Body of pancreas (tissue), 4 donors: ENCODE results near the gene DIAPH3. TPM values are rescaled to one million over a fixed set of nuclear protein-coding genes. Genes with fewer than 3 reads are reported as not detected.
"Not testable (repeated sequence)": the region's sequence is repeated elsewhere in the genome, so short reads cannot be mapped to it uniquely, and the experiment has no call there.

Experiments used
- ATAC-seq: fragments of 150-250 bp; one replicate; pipeline ENCODE4 v1.9.1; 2016
- DNase-seq, 4 donors: peaks; one replicate each; pipeline ENCODE4 v3.0.0-alpha.2; 2019
- H3K27ac ChIP-seq, 4 donors: fragments of 200-600 bp; sonication (generic); 1 replicate in 3 of 4; 2 replicates in 1 of 4; pipeline versions ENCODE4 v1.5.1 to v1.6.1; 2016 to 2019; ENCODE audit warnings: mild to moderate bottlenecking in 1 of 4, mixed read lengths in 1 of 4, moderate library complexity in 1 of 4
- H3K27me3 ChIP-seq, 2 donors: fragments of 200-600 bp; sonication (generic); one replicate each; pipeline ENCODE4 v1.6.0; 2016; ENCODE audit warnings: mild to moderate bottlenecking in 1 of 2
- H3K36me3 ChIP-seq, 2 donors: fragments of 200-600 bp; sonication (generic); replicated peaks in 1 of 2; 2 replicates each; pipeline ENCODE4 v1.5.1; 2016; ENCODE audit warnings: low read depth in 2 of 2; ENCODE audit not compliant: insufficient read depth in 1 of 2
- H3K4me1 ChIP-seq: fragments of 200-600 bp; sonication (generic); one replicate; pipeline ENCODE4 v1.6.0; 2016
- H3K4me3 ChIP-seq, 2 donors: fragments of 200-600 bp; sonication (generic); 1 replicate in 1 of 2; 2 replicates in 1 of 2; pipeline ENCODE4 v1.5.1; 2016 to 2019
- H3K9me3 ChIP-seq, 3 donors: fragments of 200-600 bp; sonication (generic); 1 replicate in 2 of 3; 2 replicates in 1 of 3; pipeline ENCODE4 v1.5.1; 2016
- POLR2A ChIP-seq, 3 donors: fragments of 450-650 bp; IDR thresholded peaks; one replicate each; pipeline ENCODE4 v1.6.1; 2016; ENCODE audit warnings: antibody characterized with exemption in 3 of 3, mild to moderate bottlenecking in 2 of 3
- WGBS, 2 donors: methylation state at CpG; one replicate each; pipeline ENCODE4 v1.1.5; 2017; 5-methylcytosine and 5-hydroxymethylcytosine counted together
- intact Hi-C: fragments of 100-400 bp; cut with DNase I; formaldehyde crosslinking; loops from one replicate; pipeline ENCODE4 v1.15.1; 2023
- total RNA-seq, 2 donors: library from RNA; depleted of rRNA; stranded (reverse); fragments of >200 nt; gene quantifications; one replicate each; pipeline ENCODE4 v1.1.0, GENCODE V29; 2016
- TF ChIP-seq, protein P1 (sequence below), 7 experiments: fragments of 450-650 bp in 4 of 7; fragments of 200-600 bp in 3 of 7; sonication (generic) in 3 of 7; IDR thresholded peaks; one replicate each; pipeline ENCODE4 v1.5.1; 2016 to 2019; ENCODE audit warnings: antibody characterized with exemption in 7 of 7

DIAPH3 gene
- total RNA-seq, 2 donors from 2014 or later: 0.33 to 0.78 TPM

DNA sequence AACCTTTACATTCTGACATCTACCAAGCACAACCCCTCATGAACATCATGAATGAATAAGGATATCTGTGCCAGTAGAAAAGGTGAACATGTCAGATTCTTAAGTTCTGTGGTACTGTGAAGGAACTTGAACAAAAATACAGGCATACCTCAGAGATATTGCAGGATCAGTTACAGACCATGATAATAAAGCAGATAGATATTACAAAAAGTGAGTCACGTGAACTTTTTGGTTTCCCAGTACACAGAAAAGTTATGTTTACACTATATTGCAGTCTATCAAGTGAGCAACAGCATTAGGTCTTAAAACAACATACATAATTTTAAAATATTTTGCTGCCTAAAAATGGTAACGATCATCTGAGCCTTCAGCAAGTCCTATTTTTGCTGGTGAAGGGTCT is 101.2 kb downstream of the DIAPH3 start:
- no peak for DNase-seq
- Histone ChIP-seq H3K4me3 (no peak overlapping the region), H3K9me3 (no peaks in the 10 kb centered on the region), H3K27ac (no peak overlapping the region), H3K36me3 (no peaks in the 10 kb centered on the region), H3K27me3 (no peaks in the 10 kb centered on the region), H3K4me1 (no peaks in the 10 kb centered on the region)
- 83 to 88% methylated on average over 2 of the region's 2 CpGs for WGBS, 2 donors
- no peak for TF ChIP-seq POLR2A (IDR thresholded peaks at IDR 0.05)
- TF ChIP-seq, protein P1, sequence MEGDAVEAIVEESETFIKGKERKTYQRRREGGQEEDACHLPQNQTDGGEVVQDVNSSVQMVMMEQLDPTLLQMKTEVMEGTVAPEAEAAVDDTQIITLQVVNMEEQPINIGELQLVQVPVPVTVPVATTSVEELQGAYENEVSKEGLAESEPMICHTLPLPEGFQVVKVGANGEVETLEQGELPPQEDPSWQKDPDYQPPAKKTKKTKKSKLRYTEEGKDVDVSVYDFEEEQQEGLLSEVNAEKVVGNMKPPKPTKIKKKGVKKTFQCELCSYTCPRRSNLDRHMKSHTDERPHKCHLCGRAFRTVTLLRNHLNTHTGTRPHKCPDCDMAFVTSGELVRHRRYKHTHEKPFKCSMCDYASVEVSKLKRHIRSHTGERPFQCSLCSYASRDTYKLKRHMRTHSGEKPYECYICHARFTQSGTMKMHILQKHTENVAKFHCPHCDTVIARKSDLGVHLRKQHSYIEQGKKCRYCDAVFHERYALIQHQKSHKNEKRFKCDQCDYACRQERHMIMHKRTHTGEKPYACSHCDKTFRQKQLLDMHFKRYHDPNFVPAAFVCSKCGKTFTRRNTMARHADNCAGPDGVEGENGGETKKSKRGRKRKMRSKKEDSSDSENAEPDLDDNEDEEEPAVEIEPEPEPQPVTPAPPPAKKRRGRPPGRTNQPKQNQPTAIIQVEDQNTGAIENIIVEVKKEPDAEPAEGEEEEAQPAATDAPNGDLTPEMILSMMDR (IDR thresholded peaks at IDR 0.05): no peak
- intact Hi-C loops: no loop called here
- ATAC-seq: no peak

DNA sequence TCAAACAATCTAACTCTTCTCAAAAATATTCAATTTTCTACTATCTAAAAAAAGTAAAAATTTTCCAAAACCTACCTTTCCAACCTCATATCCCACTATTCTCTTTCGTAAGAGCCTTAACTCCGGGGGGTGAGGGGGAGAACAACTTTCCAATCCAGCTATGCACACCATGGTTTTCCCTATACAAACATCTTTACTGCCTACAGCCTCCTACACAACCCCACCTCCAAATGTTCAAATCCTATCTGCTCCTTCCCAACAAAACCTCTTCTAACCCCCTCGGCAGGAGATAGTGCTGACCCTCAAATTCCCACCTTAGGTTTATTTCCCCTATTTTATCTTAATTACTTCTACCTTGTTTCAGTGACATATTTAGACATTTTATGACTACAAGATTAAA is 102.0 kb downstream of the DIAPH3 start:
- 90 to 92% methylated on average over 3 of the region's 3 CpGs for WGBS, 2 donors
- H3K4me3 ChIP-seq: no peak overlapping the region
- TF ChIP-seq POLR2A (IDR thresholded peaks at IDR 0.05): no peak
- TF ChIP-seq, protein P1 (IDR thresholded peaks at IDR 0.05): no peak

DNA sequence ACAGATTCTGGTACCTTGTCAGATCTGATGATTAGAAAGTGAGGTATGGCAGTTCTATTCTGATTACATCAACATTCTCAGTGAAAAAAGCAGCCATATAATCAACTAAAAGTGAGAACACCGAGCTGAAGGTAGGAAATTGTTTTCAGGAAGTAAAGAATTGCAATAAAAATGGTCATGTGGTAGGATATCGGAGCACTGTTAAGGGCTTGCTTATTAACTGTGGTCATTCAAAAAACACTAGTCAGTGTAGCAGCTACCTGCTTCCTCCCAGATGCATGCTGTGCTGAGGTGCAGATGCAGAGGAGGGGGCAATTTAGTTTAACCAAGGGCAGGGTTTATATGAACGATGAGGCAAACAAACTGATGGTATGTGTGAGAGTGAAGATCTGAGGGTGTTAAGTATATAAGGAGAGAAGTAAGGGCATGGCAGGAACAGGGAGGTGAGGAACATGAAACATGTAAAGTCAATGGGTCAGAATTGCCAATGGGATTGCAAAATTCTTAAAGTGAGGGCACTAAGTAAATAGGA is 111.9 kb downstream of the DIAPH3 start:
- ATAC-seq: no peak
- Histone ChIP-seq H3K9me3 (no peaks in the 10 kb centered on the region), H3K4me3 (no peak overlapping the region), H3K36me3 (no peaks in the 10 kb centered on the region), H3K4me1 (no peaks in the 10 kb centered on the region), H3K27me3 (no peaks in the 10 kb centered on the region), H3K27ac (no peak overlapping the region)
- WGBS, 2 donors: 61 to 64% methylated on average over 3 of the region's 3 CpGs
- intact Hi-C loops: no loop called here
- TF ChIP-seq, protein P1 (IDR thresholded peaks at IDR 0.05): no peak
- TF ChIP-seq POLR2A (IDR thresholded peaks at IDR 0.05): no peak
- no peak for DNase-seq

More for the DNA sequence above, 102.0 kb downstream of the DIAPH3 start:
- no peak for DNase-seq
- H3K27me3 ChIP-seq: no peaks in the 10 kb centered on the region
- H3K36me3 ChIP-seq: no peaks in the 10 kb centered on the region
- intact Hi-C loops: no loop called here
- no peak overlapping the region for H3K27ac ChIP-seq
- H3K9me3 ChIP-seq: no peaks in the 10 kb centered on the region
- no peaks in the 10 kb centered on the region for H3K4me1 ChIP-seq
- no peak for ATAC-seq

DNA sequence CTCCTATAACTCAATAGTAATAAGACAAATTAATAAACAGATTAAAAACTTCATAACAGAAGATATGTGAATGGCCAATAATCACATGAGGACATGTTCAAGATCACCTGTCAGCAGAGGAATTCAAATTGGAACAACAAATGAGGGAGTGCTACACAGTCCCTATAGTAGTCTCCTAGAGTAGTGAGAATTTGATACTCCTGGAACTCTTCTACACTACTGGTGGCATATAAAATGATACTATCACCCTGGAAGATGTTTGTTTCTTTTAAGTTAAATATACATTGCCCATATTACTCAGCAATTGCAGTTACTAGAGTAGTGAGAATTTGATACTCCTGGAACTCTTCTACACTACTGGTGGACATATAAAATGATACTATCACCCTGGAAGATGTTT is 115.4 kb downstream of the DIAPH3 start:
- H3K36me3 ChIP-seq, intact Hi-C loops, H3K4me1 ChIP-seq, H3K27me3 ChIP-seq, DNase-seq, ATAC-seq, H3K9me3 ChIP-seq, H3K27ac ChIP-seq, H3K4me3 ChIP-seq: not testable (repeated sequence)

DNA sequence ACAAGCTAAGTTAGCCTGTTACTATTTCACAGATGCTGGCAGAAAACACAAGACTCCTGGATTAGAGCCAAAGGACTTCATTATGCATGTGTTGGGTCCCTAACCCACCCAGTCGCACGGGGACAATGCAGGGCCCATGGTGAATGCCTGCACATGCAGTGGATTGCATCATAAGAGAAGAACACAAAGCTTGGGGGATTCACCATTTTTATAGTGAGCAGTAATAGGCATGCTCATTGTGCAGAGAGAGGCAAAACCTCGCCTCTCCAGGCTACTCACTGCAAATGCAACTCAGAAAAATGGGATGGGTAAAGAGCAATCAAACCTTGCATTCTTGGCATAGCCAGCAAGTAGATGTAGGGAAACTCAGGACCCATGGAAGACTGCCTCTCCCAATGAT is 115.8 kb downstream of the DIAPH3 start:
- DNase-seq: no peak
- ATAC-seq: no peak
- Histone ChIP-seq H3K9me3 (no peaks in the 10 kb centered on the region), H3K27ac (no peak overlapping the region), H3K27me3 (no peaks in the 10 kb centered on the region), H3K4me1 (no peaks in the 10 kb centered on the region), H3K36me3 (no peaks in the 10 kb centered on the region), H3K4me3 (no peak overlapping the region)
- TF ChIP-seq, protein P1 (IDR thresholded peaks at IDR 0.05): no peak
- TF ChIP-seq POLR2A (IDR thresholded peaks at IDR 0.05): no peak
- intact Hi-C loops: no loop called here
- WGBS, 2 donors: 75 to 78% methylated on average over 3 of the region's 3 CpGs
